Posterior vena cava (tissue), 2 donors: Measurements from ENCODE around the gene ACVR1. TPM values are rescaled to one million over a fixed set of nuclear protein-coding genes. Genes with fewer than 3 reads are reported as not detected.
"Not testable (repeated sequence)": the region's sequence is repeated elsewhere in the genome, so short reads cannot be mapped to it uniquely, and the experiment has no call there.

ENCODE experiments used
- DNase-seq: peaks from one replicate; pipeline ENCODE4 v3.0.0-alpha.2; 2020; ENCODE audit warnings: low spot score
- intact Hi-C, 2 donors: fragments of 100-400 bp; cut with DNase I; formaldehyde crosslinking; loops; one replicate each; pipeline versions ENCODE4 v1.14.1 to v1.14.2; 2022 to 2023
- total RNA-seq, 2 donors: library from RNA; stranded (reverse); fragmentation: NEBNext Ultra II Directional; extraction: Animal tissue kit (Norgen Biotek cat#: 25700); gene quantifications; one replicate each; pipeline ENCODE4 v1.2.1, GENCODE V29; 2021
- donor health status: DM: yes; HTN: yes; CAD: no.
- donor health status: DM: yes; HTN: yes; CAD: no.

Gene ACVR1
- total RNA-seq, 2 donors from 2014 or later = 67.4 to 70.3 TPM

DNA sequence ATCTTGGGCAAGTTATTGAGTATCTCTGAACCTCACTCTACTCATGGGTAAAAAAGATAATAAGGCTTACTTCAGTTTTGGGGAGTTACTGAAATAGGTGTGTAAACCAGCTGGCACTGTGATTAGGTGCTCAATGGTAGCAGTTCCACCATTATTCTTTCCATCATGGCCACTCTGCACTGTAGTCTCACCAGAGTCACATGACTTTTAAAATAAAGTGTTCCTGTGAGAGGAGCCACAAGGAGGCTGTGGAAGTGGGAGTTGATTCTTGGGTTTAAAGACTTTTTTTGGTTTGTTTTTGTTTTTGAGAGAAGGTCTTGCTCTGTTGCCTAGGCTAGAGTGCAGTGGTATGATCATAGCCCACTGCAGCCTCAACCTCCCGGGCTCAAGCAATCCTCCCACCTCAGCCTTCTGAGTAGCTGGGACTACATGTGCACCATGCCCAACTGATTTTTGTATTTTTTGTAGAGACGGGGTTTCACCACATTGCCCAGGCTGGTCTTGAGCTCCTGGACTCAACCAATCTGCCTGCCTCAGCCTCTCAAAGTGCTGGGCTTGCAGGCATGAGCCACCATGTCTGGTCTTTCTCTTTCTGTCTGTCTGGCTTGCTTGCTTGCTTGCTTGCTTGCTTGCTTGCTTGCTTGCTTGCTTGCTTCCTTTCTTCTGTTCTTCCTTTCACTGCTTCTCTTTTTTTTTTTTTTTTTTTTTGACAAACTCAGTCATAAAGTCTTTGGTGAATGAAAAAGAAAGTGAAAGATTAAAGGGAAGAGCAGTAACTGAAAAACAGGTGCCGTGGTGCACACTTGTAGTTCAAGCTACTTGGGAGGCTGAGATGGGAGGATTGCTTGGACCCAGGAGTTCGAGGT is 21.2 kb upstream of the ACVR1 start:
- no peak for DNase-seq
- intact Hi-C loops = no loop called here

DNA sequence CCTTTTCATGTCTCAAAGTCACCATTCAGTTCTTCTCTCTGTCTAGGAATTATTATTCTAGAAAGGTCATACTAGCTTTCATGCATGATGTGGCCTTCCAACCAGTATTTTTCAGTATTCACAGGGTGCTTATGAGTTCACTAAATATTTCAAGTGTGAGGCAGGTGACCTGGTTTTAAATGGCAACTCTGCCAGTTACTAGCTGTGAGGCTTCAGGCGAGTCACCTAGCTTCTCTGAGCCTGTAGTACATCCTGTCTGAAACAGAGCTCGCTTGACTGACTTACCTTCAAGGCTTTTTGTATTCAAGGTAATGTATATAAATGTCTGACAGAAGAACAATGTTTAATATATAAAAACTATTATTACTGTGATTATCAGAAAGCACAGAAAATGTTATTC is 19.4 kb upstream of the ACVR1 start:
- intact Hi-C loops = no loop called here
- no peak for DNase-seq

DNA sequence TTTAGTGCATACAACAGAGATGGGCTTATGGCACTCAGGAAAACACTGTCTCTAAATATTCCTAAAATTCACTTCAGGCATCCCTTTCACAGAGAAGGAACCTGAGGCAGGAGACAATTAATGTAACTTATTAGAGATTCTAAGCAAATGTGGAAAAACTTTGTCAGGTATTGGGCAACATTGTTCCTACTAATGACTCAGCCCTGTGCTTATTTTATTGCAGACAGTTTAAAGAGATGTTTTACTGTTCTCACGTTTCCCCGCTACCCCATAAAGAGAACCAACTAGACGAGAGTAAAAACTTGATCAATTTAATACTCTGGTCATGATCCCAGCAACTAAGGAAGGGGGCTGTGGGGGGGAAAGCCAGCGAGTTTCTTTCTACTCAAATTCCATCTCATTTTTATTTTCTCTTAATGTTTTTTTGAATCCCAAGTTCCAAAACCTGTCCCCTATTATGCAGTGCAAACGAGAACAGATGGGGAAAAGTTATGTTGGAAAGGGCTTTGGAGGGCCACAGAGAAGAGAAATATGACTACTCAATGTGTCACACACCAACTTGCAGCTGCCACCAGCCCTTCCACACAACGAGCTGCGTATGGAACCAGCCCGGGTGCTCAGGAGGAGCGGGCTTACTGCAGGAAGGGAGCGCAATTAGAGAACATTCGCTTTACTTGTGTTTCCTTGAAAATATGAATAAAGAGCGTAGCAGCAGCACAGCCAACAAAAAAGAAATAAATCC is 18.7 kb upstream of the ACVR1 start:
- intact Hi-C loops = no loop called here

DNA sequence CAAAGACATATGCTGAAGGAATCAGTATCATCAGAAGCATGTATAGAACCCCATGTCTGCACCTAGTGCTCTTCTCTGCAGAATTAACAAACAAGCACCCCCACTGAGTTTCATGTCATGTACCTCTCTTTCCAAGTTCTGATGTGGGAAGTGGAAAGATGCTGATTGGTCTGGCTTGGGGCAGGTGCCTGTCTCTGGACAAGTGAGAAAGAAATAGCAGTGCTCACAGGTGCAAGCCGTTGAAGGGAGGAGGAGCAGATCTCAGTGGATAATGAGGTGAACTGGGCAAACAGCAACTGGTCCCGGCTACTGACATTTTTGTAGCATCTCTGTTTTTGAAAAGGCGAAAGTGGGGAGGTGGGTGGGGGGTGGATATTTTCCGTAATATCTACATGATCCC is 17.5 kb upstream of the ACVR1 start:
- no peak for DNase-seq
- intact Hi-C loops = no loop called here

More for the DNA sequence above, 18.7 kb upstream of the ACVR1 start:
- no peak for DNase-seq

DNA sequence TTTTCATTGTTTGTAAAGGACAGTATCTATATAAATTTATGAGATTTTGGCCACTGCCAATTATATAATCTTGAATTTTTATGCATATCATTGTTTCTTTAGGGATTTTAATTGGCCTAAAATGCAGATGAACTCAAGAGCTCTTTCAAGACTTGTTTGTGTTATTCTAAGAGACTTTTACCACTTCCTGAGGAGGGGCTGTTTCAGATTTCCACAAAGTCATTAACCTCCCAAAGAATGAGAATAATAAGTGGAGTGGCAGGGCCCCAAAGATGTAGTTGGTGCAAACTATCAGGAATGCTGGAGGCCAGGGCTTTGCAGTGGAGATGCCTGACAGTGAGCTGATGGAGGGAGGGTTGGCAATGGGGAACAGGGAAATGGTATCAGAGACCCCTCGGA is 15.5 kb upstream of the ACVR1 start:
- intact Hi-C loops = no loop called here
- DNase-seq = no peak

DNA sequence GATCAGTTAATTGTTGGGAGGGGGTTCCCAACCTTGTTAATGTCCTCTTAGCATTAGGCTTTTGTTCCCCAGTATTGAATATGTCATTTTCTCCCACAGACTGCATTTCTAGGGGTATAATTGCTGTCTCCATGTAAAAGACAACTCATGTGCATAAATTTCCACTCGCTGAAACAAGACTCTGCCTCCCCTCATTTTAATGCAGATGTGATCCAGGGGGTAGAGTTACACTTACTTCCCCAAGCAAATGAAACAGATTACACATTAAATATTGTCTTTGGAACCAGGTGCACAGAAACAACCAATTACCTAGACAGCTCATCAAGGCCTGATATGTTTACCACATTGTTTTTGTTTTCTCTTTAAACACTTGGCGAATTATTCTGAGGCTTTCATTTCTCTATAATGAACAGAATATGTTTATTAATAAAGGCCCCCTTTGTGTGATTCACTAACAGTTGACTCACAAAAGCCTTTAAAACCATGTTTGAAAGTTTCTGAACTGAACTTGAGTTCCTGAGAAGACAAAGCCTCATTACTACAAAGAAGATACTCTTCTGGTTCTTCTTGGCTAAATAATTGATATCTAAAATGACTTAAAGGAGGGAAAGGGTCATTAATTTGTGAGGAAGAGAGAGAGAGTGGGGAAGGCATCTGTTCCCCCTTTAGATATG is 15.0 kb upstream of the ACVR1 start:
- intact Hi-C loops = no loop called here
- no peak for DNase-seq

DNA sequence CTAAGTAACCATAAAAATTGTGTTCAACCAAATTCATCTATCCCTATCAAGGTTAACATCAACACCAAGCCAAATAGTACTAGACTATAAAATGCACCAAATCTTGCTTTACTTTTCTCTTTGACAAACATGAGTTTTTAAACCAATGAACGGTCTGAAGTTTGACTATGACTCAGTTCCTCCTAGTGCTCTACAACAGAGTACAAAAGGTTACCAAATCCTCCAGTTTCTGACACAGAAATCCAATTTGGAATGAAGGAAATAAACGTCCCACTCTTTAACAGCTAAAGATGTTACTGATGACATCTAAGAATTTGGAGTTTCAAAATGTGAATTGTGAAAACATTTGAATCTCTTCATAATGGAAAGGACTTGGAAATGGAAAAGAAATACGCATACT is 11.8 kb upstream of the ACVR1 start:
- no peak for DNase-seq
- intact Hi-C loops = no loop called here

DNA sequence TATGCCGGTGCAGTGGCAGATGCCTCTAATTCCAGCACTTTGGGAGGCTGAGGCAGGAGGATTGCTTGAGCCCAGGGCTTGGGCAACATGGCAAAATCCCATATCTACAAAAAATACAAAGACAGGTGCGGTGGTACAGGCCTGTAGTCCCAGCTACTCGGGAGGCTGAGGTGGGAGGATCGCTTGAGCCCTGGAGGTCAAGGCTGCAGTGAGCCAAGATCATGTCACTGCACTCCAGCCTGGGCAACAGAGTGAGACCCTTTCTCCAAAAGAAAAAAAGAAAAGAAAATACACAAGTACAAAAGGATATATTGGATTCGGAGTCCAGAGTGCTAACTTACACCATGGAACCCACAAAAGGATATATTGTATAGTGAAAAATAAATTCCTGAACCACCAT is 8.4 kb upstream of the ACVR1 start:
- intact Hi-C loops, DNase-seq: not testable (repeated sequence)

DNA sequence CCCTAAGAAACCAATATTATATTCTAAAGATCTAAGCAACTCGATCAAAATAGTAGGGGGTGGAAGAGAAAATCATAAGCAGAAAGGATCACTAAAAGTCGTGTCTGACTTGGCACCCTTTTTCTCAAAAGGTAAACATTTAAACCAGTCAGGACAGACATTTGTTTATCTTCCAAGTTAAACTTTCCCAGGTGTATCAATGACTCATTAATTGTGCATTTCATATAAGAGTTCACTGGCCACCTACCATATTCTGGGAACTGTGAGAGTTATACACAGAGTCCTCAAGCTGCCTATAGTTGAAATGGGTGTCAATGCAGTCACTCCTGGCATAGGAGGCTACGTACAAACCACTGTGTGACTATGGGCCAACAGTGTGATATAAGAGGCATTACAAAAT is 4.8 kb upstream of the ACVR1 start:
- intact Hi-C loops = no loop called here
- no peak for DNase-seq

DNA sequence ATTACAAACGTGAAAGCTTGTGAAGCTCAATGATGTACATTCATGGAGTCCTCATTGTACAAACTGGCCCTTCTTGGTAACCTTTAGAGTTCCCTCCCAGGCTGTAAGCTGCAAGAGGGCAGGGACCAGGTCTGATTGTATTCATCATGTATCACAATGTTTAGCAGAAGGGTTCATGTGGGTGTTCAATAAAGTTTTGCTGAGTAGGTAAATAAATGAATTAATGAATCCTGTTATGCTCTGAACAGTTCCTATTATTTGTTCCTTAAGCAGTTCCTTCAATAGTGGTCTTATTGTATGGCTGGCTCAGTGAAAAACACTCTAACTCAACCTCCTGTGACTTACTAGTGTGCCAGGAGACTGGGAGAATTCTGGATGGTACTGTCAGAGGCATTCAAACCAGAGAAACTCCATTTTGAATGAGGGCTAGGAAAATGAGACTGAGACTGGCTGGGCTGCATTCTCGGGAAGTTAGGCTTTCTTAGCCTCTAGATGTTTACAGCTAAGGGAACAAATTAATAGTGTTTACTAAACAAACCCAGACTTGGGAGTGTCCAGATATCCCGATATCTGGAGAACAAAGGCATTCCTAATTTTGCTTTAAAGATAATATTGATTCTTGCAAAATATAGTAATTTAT is 1.8 kb upstream of the ACVR1 start:
- intact Hi-C loops = loop anchor here (5.0 to 10.0 kb wide), 4 partner anchors 63 to 127 kb away; no protein-coding TSS in a partner anchor
- DNase-seq = no peak

DNA sequence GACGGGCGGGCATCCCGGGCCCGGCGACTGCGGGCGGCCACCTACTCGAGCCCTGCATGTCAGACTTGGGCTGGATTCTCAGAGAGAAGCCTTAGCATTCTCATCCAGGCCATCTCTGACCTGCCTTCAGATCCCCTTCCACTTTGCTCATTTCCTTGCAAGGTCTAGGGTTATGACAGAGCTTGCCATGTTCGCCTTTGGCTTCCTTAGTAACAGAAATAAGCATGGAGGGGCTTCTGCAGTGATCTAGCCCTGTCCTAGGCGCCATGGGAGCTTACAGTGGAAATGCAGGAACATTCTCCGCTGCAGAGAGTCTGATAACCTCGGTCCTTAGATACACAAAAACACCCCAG is 632 bp upstream of the ACVR1 start:
- intact Hi-C loops = loop anchor here (5.0 to 10.0 kb wide), 4 partner anchors 62 to 128 kb away; no protein-coding TSS in a partner anchor
- DNase-seq = no peak

DNA sequence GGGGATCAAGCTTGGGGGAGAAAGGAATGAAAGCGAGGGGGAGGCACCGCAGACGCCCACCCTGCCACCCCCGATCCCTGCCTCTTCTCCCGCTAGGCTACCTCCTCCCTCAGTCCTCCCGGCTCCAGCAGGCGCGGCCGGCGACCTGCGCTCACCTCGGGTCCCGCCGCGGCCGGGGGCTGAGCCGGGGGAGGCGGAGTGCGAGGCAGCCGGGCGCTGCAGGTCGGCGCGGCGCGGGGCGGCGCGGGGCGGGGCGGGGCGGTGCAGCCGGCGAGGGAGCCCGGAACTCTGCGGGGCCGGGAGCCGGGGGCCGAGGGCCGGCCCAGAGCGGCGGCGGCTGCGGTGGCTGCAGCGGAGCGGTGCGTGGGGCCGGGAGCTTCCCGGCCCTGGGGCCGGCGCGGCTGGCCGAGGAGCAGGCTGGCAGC is 477 bp downstream of the ACVR1 start:
- intact Hi-C loops = loop anchor here (5.0 to 10.0 kb wide), 4 partner anchors 61 to 129 kb away; no protein-coding TSS in a partner anchor
- no peak for DNase-seq

DNA sequence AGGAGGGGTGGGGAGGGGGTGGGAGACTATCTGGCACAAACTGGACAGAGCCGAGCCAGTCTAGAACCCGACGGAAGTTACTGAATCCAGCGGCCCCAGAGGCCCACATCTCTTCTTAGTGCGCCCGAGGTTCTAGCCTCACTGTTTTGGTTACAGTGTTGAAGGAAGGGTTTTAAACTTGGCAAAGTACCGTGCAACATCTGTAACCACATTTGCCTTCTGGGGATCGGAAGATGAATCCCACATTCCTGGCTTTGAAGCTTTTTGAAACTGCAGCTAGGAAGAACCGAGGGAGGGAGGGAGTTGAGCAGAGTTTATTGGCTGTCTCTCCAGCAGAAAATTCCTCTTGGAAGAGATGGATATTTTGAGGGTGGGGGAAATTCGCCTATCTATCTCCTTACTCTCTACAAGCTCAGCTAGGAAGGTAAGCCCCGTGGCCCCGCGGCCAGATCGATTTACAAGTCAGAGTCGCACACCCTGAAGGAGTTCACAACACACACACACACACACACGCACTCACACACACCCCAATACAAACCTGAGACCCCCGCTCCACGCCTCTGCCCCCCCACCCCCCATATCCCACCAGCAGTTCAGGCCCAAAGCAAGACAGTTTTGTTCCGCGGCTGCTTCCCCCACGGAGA is 1.0 kb downstream of the ACVR1 start:
- DNase-seq = peak; percentile 83
- intact Hi-C loops = loop anchor here (5.0 to 10.0 kb wide), 4 partner anchors 60 to 130 kb away; no protein-coding TSS in a partner anchor

DNA sequence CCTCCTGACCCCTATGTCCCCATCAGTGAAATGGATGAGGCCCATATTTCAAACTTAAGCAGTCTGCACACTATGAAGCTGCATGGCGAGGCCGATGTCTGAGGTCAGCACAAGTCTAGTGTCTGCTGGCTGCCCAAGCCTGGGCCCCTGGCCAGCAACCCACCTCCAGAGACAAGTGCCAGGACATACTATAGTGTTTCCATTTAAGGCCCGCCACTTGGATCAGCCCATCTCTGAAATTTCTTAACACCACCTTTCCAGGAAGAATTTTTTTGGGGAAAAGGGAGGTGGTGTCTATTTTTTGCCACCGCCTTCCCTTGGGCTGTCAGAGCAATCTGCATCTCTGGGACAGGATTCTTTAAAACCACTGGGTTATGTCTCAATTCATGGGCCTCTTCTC is 1.8 kb downstream of the ACVR1 start:
- intact Hi-C loops = loop anchor here (10.0 kb wide), 3 partner anchors 60 to 130 kb away; no protein-coding TSS in a partner anchor
- DNase-seq = no peak

DNA sequence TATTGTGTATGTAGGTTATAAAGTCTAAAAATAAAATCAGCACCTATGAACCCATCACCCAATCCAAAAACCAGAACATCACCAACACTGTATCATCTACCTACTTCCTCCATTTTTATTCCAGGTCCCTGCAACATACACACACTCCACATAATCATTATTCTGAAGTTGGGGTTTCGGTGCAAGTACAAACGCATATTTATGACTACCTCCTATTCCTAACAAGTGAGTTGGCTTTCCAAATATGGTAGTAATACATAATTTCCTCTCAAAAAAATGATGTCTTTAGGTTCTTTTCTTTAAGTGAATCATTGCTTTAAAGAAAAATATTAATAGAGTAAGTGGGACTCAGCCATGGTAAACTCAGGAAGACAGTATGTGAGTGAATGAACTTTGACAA is 3.3 kb downstream of the ACVR1 start:
- intact Hi-C loops = loop anchor here (10.0 kb wide), 3 partner anchors 58 to 132 kb away; no protein-coding TSS in a partner anchor

DNA sequence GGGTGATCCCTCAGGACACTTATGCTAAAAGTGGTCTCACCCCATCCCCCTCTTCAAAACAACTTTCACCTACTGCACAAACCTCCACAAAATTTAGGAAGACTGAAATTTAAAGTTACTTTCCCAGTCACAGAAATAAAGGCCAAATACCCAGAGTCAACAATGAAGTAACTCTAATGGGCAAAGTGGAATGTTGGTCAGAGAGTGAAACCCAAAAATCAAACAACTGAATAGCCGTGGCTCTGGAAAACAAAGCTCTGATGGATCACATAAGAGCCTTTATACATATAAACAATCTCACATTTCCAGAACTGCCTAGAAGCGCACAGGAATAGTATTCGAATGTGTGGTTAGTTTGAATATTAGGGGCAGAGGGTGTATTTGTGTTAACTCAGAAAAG is 4.7 kb downstream of the ACVR1 start:
- DNase-seq = no peak
- intact Hi-C loops = loop anchor here (10.0 kb wide), 3 partner anchors 57 to 133 kb away; no protein-coding TSS in a partner anchor

More for the DNA sequence above, 3.3 kb downstream of the ACVR1 start:
- no peak for DNase-seq

DNA sequence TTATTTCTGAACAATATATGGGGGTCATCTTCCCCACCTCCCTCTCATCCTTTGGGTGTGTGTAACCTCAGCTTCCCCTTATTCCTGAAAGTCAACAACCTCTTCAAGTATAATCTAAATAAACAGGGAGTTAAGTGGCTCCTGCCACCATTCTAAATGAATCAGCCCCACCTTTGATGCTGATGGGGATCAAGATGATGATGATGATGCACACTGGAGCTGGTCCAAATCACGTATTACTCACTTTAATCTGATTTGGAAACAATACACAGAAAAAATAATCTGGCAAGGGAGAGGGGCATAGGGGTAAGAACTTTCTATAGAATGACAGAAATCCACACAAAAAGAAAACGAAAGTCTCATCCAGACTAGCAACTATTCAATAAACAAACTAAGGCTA is 7.1 kb downstream of the ACVR1 start:
- DNase-seq = no peak
- intact Hi-C loops = no loop called here

DNA sequence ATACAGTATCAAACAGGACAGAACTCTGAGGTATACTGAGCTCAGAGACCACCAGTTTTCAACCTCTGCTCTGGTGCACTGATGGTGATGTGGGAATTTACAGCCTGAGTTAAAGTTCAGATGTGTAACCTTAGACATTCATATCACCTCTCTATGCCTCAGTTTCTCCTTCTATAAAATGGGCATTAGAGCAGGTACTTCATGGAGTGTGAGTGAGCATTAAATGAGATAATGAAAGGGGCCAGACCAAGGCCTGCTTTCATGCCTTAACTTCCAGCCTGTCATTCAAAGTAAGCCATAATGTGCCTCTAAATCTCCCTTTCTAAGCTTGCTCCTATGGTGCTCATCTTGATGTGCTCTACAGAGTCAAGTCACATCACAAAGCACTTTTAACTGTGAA is 8.4 kb downstream of the ACVR1 start:
- intact Hi-C loops = no loop called here
- no peak for DNase-seq
